Skin of body (tissue), 2 donors: ENCODE measurements around the gene TICRR. TPM values are rescaled to one million over a fixed set of nuclear protein-coding genes. Genes with fewer than 3 reads are reported as not detected.
A peak's percentile ranks its signal among the peaks of the same experiment; 100 is the strongest.
"Not testable (repeated sequence)": the region's sequence is repeated elsewhere in the genome, so short reads cannot be mapped to it uniquely, and the experiment has no call there.

Source experiments
- DNase-seq: peaks from one replicate; lab custom pipeline; 2025; lab: John Stamatoyannopoulos, UW
- total RNA-seq: library from RNA; depleted of rRNA; stranded (reverse); fragments of >200 nt; gene quantifications from one replicate; pipeline ENCODE4 v1.2.3, GENCODE V29; 2014

Gene TICRR, protein sequence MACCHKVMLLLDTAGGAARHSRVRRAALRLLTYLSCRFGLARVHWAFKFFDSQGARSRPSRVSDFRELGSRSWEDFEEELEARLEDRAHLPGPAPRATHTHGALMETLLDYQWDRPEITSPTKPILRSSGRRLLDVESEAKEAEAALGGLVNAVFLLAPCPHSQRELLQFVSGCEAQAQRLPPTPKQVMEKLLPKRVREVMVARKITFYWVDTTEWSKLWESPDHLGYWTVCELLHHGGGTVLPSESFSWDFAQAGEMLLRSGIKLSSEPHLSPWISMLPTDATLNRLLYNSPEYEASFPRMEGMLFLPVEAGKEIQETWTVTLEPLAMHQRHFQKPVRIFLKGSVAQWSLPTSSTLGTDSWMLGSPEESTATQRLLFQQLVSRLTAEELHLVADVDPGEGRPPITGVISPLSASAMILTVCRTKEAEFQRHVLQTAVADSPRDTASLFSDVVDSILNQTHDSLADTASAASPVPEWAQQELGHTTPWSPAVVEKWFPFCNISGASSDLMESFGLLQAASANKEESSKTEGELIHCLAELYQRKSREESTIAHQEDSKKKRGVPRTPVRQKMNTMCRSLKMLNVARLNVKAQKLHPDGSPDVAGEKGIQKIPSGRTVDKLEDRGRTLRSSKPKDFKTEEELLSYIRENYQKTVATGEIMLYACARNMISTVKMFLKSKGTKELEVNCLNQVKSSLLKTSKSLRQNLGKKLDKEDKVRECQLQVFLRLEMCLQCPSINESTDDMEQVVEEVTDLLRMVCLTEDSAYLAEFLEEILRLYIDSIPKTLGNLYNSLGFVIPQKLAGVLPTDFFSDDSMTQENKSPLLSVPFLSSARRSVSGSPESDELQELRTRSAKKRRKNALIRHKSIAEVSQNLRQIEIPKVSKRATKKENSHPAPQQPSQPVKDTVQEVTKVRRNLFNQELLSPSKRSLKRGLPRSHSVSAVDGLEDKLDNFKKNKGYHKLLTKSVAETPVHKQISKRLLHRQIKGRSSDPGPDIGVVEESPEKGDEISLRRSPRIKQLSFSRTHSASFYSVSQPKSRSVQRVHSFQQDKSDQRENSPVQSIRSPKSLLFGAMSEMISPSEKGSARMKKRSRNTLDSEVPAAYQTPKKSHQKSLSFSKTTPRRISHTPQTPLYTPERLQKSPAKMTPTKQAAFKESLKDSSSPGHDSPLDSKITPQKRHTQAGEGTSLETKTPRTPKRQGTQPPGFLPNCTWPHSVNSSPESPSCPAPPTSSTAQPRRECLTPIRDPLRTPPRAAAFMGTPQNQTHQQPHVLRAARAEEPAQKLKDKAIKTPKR (N-terminal part only)
- 2.4 TPM for total RNA-seq

- peak; percentile 100 for DNase-seq
Measured at GRCh38 chr15:89575146-89575655, at the start of gene TICRR. Gene TICRR, plus strand, starts transcription at chr15:89575469. Its CDS starts 118 bp downstream, at chr15:89575587.

- no peak for DNase-seq
Measured at GRCh38 chr15:89526181-89526580, 49.1 kb upstream of the TICRR start.

GRCh38 chr15:89526601-89527441 lies 48.4 kb upstream of the TICRR start:
- DNase-seq = no peak

DNA sequence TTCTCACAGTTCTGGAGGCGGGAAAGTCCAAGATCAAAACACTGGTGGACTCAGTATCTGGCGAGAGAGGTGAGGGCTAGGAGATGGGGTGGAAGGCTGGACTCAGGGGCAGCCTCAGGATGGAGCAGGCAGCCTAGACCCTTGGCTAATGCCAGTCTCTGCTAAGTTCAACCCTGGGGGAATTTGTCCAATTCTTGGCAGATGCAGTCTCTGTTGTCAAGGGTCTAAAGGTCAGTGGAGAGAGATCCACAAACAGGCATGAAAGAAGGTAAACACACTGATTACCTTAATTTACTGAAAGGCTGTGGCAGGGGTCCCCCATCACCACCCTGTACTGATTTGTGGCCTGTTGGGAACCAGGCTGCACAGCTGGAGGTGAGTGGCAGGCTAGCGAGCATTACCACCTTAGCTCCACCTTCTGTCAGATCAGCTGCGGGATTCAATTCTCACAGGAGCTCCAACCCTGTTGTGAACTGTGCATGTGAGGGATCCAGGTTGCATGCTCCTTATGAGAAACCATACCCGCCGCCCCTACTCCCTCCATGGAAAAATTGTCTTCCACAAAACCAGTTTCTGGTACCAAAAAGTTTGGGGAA lies 46.4 kb upstream of the TICRR start:
- DNase-seq = no peak

GRCh38 chr15:89530976-89531375 lies 44.3 kb upstream of the TICRR start:
- DNase-seq = no peak

GRCh38 chr15:89531796-89532537 lies 43.3 kb upstream of the TICRR start:
- DNase-seq = no peak

- no peak for DNase-seq
Measured at GRCh38 chr15:89533861-89534544, 41.3 kb upstream of the TICRR start.

DNA sequence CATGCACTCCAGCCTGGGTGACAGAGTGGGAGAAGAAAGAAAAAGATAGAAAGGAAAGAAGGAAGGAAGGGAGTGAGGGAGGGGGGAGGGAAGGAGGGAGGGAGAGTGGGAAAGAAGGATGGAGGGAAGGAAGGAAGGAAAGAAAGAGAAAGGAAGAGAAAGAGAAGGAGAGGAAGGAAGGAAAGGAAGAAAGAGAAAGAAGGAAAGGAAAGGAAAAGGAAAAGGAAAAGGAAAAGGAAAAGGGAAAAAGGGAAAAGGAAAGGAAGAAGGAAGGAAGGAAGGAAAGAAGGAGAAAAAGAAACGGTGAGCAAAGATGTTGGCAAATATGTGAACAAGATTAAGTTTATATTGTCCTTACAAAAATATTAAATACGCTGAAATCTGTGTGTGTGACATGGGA lies 36.2 kb upstream of the TICRR start:
- no peak for DNase-seq

GRCh38 chr15:89542369-89542768 lies 32.9 kb upstream of the TICRR start:
- no peak for DNase-seq

GRCh38 chr15:89543389-89543788 lies 31.9 kb upstream of the TICRR start:
- no peak for DNase-seq

DNA sequence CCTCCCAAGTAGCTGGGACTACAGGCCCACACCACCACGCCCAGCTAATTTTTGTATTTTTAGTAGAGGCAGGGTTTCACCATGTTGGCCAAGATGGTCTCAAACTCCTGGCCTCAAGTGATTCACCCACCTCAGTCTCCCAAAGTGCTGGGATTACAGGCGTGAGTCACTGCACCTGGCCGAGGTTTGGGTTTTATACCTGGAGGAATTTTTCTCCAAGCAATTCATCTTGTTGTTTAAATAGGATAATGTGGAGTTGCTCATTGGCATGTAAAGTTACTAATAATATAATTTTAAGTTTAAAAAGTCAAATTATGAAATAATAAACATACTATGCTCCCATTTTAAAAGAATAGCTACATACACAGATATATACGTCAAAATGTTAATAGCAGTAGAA lies 26.1 kb upstream of the TICRR start:
- not testable (repeated sequence) for DNase-seq

- no peak for DNase-seq
Measured at GRCh38 chr15:89550427-89550826, 24.8 kb upstream of the TICRR start.

GRCh38 chr15:89551550-89551949 lies 23.7 kb upstream of the TICRR start:
- no peak for DNase-seq

DNA sequence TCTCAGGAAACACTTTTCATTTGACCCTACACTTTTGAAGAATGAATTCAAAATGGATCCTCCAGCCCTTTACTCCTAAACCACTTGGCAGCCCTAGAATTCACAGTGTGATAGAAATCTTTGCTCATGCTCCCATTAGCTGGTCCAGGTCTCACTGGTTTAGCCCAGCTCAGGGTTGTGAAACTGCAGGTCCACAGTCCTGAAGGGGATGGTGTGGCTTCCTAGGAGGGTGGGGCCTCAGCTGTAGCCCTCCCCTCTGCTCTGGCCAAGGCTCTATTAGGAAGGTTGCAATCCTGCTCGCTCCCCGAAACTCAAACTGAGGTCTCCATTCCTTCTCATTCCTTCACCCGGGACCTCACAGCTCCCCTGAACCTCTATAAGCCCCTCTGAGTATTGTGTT lies 21.6 kb upstream of the TICRR start:
- DNase-seq = no peak

DNA sequence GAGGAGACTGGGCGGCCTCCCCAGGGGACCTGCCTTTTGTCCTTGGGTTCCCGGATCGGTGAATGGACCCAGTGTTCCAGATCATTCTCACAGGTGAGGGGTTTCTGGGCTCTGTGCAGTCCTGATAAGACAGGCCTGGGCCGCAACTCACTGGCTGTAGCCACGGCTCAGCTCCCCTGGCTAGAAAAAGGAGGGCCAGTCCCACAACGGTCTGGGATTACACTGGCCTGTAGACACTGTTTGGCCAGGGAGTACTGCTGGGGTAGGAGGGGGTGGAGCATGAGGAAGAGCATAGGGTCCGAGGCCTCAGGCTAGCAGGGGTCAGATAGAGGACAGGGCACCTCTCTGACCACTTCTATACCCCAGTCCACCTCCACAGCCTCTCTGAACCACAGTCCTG lies 21.0 kb upstream of the TICRR start:
- DNase-seq = no peak

DNA sequence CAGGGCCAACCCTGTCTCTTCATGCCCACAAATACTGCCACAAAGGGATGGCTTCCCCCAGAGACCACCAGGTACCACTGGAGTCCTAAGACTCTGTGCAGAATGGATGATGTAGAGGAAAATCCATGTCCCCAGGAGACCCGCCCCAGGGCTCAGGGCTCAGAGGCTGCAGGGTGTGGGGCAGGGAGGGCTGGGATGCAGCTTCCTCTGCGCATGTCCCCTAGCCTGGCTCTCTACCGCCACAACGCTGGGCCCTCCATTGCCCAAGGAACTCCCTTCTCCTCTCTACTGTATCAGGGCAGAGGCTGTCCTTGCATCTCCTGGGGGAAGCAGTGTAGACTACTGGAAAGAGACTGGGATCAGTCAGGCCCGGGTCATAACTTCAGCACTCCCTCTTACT lies 19.5 kb upstream of the TICRR start:
- DNase-seq = no peak

DNA sequence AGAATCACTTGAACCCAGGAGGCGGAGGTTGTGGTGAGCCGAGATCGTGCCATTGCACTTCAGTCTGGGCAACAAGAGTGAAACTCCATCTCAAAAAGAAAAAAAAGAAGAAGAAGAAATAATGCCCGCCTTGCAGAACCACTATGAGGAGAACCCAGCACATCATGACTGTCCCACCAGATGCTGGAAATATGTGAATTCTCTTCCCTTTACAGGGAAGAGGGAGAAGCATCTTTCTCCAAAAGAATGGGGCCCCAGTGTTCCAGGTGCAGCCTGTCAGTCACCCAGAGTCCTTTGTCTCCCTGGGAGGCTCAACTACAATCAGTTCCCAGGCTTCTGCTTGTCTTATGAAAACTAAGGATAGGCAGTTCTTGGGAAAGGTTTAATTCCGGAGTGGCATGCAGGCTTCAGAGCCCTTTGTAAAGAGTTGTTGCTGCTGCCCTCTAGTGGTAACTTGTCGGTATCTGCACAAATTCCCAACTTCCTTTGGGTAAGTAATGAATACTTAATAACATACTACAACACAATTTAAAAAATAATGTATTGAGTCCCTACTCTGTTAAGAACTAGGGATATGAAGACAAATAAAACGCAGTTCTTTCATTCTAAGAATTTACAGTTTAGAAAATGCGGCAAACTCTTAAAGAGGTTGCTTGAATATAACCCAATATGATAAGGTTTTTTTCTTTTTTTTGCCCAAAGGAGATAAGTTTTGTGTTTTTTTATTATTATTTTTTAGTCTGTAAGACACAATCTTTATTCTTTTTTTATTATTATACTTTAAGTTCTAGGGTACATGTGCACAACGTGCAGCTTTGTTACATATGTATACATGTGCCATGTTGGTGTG lies 18.6 kb upstream of the TICRR start:
- DNase-seq = no peak

DNA sequence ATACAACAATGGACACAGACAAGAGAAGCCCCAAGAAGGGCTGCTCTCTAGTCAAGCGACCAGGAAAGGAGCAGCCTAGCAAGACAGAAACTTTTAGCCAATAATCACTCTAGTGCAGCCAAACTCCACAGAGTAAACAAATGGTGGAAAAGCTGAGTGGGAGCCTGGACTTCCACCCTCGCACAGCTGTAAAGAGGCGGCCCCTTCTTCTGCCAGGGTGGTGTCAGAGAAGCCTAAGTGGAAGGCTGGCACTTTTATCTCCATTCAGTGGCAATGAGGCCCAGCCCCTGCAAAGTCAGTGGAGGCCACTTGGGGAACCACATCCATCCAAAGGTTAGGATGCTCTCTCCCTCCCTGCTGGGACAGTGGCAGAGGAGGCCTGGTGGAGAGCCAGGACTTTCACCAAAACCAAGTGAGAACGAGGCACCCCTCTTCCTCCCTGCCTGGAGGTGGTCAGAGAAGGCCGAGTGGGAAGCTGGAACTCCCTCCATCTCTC lies 15.5 kb upstream of the TICRR start:
- no peak for DNase-seq
